NCI-H1417 (cell line): Measurements from ENCODE around the gene ALB.

ENCODE experiments used
- DNase-seq, 3 experiments: peaks; one replicate each; lab custom pipeline; 2025; lab: John Stamatoyannopoulos, UW

Gene ALB

DNA sequence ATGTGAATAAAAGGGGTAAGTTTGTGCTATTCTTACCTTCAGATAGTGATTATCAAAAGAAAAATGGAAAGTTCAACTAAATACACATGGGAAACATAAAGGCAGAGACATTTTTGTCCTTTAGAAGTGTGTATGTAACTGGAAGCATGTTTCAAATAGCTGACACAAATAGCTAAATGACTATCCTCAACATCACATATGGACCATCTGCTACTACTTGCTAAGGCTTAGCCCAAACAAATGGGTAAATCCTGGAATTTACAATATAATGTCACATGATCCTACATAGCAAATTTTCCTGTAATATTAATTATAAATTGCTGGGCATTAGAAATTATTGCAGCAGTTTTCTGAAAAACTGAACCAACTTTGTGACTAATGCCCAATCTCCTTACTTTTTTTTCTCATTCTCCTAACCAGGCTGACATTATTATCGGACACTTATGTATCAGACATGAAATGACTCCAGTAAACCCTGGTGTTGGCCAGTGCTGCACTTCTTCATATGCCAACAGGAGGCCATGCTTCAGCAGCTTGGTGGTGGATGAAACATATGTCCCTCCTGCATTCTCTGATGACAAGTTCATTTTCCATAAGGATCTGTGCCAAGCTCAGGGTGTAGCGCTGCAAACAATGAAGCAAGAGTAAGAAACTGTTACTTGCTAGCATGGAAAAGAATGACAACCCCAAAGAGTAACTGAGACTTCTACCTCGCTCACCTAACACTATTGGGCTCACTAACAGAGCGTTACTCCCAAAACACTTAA, 48.1 kb downstream of the ALB start:
- peak in 1 of 3 experiments; percentile 34 for DNase-seq

DNA sequence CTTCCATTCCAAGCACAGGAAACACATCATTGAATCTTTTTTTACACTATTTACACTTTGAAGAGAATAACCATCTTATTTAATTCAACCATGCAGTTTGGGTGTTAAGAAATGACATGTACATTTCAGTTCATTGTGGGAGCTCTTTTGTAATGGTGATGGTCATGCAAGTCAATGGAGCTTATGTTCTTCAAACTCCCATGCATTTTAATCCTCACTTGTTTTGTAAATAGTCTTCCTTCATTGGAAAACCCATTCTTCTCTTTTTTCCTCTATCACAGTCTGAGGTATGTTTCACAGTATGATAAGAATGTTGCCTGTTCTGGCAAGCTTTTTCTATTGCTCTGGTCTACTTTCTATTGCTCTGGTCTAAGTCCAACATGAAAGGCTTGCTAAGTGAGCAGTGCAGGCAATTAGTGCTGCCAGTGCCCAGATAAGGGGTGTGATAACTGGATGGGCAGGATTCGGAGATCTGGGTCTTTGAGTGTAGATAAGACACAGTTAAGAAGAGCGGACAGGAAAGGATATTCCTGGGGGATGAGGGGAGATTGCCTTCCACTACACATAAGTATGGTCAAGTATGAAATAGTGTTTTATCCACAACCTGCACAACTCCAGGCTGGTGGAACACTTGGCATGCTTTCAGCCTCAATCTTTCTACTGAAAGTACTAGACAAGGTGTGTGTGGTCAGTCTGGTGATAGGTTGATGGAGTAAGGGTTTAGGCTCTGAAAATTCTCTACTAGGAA, 49.0 kb downstream of the ALB start:
- no peak for DNase-seq

DNA sequence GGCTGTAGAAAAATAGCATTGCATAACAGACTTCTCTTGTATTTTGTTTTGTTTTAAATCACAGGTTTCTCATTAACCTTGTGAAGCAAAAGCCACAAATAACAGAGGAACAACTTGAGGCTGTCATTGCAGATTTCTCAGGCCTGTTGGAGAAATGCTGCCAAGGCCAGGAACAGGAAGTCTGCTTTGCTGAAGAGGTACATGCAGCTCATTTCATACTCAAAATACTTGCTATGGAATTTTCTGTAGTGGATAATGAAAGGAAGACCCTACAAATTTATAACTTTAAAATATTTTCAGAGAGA, 49.6 kb downstream of the ALB start:
- no peak for DNase-seq

DNA sequence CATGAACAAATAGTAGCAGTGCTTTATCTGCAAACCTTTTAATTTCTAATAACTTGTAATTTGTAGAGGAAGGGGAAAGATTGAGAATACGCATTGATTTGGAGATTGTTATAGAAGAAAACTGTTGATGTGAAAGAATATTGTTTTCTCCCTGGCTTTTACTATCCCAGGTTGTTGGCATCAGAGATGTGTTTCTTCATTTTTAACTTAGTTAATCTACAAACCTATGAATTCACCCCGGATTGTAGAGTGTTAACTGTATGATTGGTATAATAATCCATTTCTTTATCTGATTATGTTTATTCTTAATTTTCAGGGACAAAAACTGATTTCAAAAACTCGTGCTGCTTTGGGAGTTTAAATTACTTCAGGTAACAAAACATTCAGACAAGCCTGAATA, 50.8 kb downstream of the ALB start:
- DNase-seq, result no peak

DNA sequence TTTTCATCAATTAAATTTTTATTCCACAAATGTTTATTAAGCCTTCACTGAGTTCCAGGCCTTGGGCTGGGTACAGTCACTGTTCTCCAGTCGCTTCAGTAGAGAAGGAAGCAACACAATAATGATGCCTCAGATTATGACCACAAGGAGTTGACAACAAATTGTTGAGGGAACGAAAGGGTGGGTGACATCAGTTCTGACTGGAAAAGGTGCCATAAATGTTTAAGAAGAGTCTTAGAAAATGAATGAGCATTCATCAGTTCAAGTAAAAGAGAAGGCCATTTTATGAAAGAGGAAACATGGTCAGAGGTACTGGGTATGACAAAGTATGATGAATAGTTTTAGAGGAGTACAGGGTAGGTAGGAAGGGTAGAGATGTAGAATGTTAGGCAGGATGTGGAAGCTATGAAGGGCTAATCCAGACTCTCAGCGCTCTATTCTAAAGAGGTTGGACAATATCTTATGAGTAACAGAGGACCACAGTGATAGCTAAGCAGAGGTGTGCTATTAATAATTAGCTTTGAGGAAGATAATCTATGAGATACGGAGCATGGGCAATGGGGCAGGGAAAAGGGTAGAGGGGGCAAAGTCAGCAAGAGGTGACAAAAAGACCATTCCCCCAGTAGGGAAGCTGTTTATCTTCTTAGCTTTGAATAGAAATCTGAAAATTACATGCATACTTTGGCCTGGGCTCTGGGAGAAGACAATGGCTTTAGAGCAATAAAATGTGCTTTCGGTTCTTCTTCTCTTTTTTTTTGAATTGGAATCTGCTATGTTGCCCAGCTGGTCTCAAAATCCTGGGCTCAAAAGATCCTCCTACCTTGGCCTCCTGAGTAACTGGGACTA, 52.3 kb downstream of the ALB start:
- no peak for DNase-seq

DNA sequence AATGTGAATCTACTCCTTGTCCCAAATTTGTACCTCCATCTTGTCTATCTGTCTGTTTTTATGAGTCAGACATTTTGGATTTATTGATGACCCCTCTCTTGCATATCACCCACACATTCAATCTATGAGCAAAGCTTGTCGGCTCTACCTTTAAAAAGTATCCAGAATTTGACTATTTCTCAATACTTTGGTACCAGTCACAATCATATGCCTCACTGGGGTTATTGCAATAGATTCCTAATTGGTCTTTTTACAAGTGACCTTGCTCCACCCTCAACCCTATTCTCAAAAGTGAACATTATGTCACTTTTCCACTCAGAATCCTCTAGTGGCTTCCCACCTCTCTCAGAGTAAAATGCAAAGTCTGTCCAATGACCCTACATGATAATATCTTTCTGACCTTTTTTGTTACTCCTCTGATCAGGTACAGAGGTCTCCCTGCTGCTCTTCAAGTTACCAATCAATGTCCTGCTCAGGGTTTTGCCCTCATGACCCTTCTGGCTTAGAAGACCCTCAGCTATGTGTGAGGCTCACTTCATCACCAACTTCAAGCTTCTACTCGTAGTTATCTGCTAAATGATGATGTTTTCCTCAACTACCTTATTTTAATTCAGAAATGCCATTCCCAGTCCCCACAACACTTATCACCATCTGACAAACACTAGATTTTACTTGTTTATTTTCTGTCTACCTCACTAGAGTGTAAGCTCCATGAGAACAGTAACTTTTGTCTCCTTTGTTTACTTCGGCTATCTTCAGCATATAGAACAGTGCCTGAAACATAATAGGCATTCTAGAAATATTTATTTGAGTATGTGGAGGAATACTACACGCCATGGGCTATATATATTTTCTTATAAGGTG, 54.3 kb downstream of the ALB start:
- no peak for DNase-seq

DNA sequence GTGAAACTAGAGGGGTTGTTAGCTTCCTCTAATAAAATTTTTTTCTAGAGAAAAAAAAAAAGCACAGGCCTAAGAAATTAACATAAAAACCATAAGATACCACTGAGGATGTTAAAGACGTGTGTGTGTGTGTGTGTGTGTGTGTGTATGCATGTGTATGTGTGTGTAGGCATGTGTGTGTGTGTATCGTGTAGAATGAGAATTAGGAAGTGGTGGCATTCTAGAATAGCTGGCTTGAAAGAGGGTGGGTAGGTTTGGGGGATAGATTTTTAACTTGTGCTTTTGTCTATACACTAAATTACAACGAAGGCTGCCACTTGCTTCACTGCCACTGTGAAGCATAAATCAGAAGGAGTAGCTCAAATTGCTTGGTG, 54.9 kb downstream of the ALB start:
- no peak for DNase-seq

DNA sequence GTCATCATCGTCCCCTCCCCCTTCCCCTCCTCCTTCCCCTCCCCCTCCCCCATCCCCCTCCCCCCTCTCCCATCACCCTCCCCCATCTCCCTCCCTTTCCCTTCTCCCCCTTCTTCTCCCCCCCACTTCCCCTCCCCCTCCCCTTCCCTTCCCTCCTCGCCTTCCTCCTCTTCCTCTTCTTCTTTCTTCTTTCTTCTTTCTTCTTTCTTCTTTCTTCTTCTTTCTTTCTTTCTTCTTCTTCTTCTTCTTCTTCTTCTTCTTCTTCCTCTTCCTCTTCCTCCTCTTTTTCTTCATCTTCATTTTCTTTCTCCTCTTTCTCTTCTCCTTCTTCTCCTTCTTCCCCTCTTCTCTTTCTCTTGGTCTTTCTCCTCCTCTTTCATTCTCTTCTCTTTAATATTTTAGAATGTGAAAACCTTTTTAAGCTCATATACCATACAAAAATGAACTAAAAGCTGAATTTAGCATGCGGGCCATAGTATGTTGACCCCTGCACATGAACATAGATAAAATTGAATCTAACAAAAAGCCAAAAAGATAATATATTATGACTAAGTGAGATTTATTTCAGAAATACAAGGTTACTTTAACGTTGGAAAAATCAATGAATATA, 56.9 kb downstream of the ALB start:
- no peak for DNase-seq

DNA sequence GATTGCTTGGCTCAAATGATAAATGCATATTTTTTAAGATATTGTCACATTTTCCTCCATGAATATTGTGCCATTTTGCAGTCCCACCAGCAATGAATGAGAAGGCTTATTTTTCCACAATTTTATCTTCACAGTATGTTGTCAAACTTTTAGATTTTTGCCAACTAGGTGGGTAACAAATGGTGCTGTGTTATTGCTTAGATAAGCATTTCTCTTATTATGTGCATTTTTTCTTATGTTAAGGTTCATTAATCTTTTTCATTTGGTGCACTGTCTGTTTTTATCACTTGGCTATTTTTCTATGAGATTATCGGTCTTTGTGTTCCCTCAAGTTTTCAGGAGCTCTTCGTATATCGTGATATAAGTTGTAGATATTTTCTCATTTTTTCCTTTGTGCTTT, 64.1 kb downstream of the ALB start:
- no peak for DNase-seq

DNA sequence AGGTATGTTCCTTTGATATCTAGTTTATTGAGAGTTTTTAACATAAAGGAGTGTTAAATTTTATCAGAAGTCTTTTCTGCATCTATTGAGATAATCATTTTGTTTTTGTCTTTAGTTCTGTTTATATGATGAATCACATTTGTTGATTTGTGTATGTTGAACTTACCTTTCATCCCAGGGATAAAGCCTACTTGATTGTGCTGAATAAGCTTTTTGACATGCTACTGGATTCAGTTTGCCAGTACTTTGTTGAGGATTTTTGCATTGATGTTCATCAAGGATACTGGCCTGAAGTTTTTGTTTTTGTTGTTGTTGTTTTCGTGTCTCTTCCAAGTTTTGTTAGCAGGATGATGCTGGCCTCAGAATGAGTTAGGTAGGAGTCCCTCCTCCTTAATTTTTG, 66.6 kb downstream of the ALB start:
- DNase-seq, result no peak
